Heart right ventricle (tissue), 16 donors: ENCODE results near the gene PCP2. TPM values are rescaled to one million over a fixed set of nuclear protein-coding genes. Genes with fewer than 3 reads are reported as not detected.
"Not testable (repeated sequence)": the region's sequence is repeated elsewhere in the genome, so short reads cannot be mapped to it uniquely, and the experiment has no call there.

Experiments used
- ATAC-seq, 8 donors: fragments of 200-7000 bp; cut with Tn5 transposase; one replicate each; pipeline ENCODE4 v1.9.1; 2020; ENCODE audit warnings: mild to moderate bottlenecking in 8 of 8, moderate library complexity in 8 of 8, moderate number of reproducible peaks in 1 of 8
- DNase-seq, 2 donors: peaks; one replicate each; pipeline ENCODE4 v3.0.0-alpha.2; 2020
- H3K27ac ChIP-seq, 10 donors: fragments of 200-600 bp; sonication (generic) in 2 of 10; one replicate each; pipeline versions ENCODE4 v1.5.0 to v1.8.0; 2020 to 2022; ENCODE audit warnings: mild to moderate bottlenecking in 3 of 10
- H3K27me3 ChIP-seq, 7 donors: fragments of 200-600 bp; one replicate each; pipeline ENCODE4 v1.8.0; 2021 to 2022; ENCODE audit warnings: mild to moderate bottlenecking in 2 of 7
- H3K36me3 ChIP-seq, 9 donors: fragments of 200-600 bp; sonication (generic) in 1 of 9; one replicate each; pipeline versions ENCODE4 v1.5.0 to v1.8.0; 2020 to 2022; ENCODE audit warnings: mild to moderate bottlenecking in 2 of 9
- H3K4me1 ChIP-seq, 9 donors: fragments of 200-600 bp; sonication (generic) in 1 of 9; one replicate each; pipeline versions ENCODE4 v1.5.0 to v1.8.0; 2020 to 2022; ENCODE audit warnings: mild to moderate bottlenecking in 4 of 9
- H3K4me3 ChIP-seq, 10 donors: fragments of 200-600 bp; sonication (generic) in 2 of 10; one replicate each; pipeline versions ENCODE4 v1.5.0 to v1.8.0; 2020 to 2022; ENCODE audit warnings: mild to moderate bottlenecking in 7 of 10, moderate library complexity in 2 of 10
- H3K9me3 ChIP-seq, 11 donors: fragments of 200-600 bp in 10 of 11; sonication (generic) in 2 of 11; one replicate each; pipeline versions ENCODE4 v1.5.0 to v1.8.0; 2013 to 2022; ENCODE audit warnings: mild to moderate bottlenecking in 2 of 11, control low read depth in 1 of 11, moderate library complexity in 1 of 11
- CTCF ChIP-seq, 9 donors: fragments of 200-600 bp; sonication (generic) in 2 of 9; IDR thresholded peaks; one replicate each; pipeline versions ENCODE4 v1.5.0 to v1.8.0; 2021 to 2022; ENCODE audit warnings: antibody characterized with exemption in 9 of 9, mild to moderate bottlenecking in 5 of 9, moderate library complexity in 1 of 9
- WGBS, 2 donors: extraction: QIAGEN DNeasy Blood & Tissue Kit; methylation state at CpG; one replicate each; pipeline ENCODE4 v1.1.7; 2013; ENCODE audit warnings: inconsistent platforms in 1 of 2; 5-methylcytosine and 5-hydroxymethylcytosine counted together
- intact Hi-C, 10 donors: fragments of 100-400 bp; cut with DNase I; formaldehyde crosslinking; loops; one replicate each; pipeline versions ENCODE4 v1.11.1 to v1.14.2; 2022
- polyA plus RNA-seq, 2 donors: library from polyadenylated mRNA; stranded (reverse); fragments of 200-250 nt; gene quantifications; one replicate each; pipeline ENCODE4 v1.2.3, GENCODE V29; 2013
- total RNA-seq, 10 donors: library from RNA; stranded (reverse); fragmentation: NEBNext Ultra II Directional in 3 of 10; extraction: Animal tissue kit (Norgen Biotek cat#: 25700) in 3 of 10; gene quantifications; one replicate each; pipeline versions ENCODE4 v1.2.1 to v1.2.4, GENCODE V29; 2021 to 2023
- donor health status: Arrhythmogenic right ventricular cardiomyopathy.
- donor health status: ischemic (EF 13 %, LVEDD 7.1; RV severe dilation, severe dysfunction).
- donor health status: healthy with polysubstance abuse.
- donor health status: DM: no; HTN: yes; CAD: no.
- donor health status: DM: no; HTN: no; CAD: no.
- donor health status: ischemic (EF 25% LVEDD 6.9; RV normal size, moderate dysfunction).
- donor health status: ischemic (EF 25% LVEDD 5.7; RV mildly dilated, moderate dysfunction).
- donor health status: healthy.
- donor health status: DM: yes; HTN: yes; CAD: no.
- donor health status: Ischemic cardiomyopathy.
- donor health status: ischemic (EF 35%, LVEDD 5.7; RV mildly dilated, moderate dysfunction).
- donor health status: nonischemic (EF 11% LVEDD 7.7; RV severe dilation, severe dysfunction).
- donor health status: DM: yes; HTN: yes; CAD: no.
- donor health status: PGD.
- donor health status: ischemic (EF 29% LVEDD 5.4; RV normal size, mild dysfunction).
- donor health status: nonischemic (EF 23%, LVEDD 6.1; RV moderate dilation, normal function).

The PCP2 gene
- total and polyA plus RNA-seq, 12 donors: 0.35 to 3.8 (median 1.6) TPM; not detected in 2

DNA sequence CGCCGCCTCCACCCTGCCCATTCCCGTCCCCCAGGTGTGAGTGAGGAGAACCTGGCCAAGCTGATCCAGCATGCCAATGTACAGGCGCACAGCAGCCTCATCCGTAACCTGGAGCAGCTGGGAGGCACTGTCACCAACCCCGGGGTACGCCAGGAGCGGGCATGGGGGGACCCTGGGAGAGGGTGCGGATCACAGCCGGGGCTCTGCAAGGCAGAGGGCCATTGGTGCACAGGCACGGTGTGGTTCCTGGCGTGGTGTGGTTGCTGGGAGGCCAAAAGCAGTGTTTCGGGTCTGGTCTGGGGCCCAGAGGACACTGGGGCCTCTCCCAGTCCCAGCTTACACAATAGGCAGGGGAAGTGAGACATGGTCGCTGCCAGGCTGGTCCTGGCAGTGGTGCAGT, 11.6 kb upstream of the PCP2 start:
- no peak for TF ChIP-seq CTCF (IDR thresholded peaks at IDR 0.05)
- Histone ChIP-seq H3K27ac (peak overlapping the region in 1 of 10 donors; percentile 66), H3K9me3 (no peaks in the 10 kb centered on the region), H3K27me3 (peaks cover 0 to 34% (median 11%) of the 10 kb centered on the region in 7 donors), H3K4me3 (no peak overlapping the region), H3K36me3 (peaks cover 0 to 30% (median 0%) of the 10 kb centered on the region in 9 donors), H3K4me1 (peaks cover 0 to 8% (median 0%) of the 10 kb centered on the region in 9 donors)
- peak in 1 of 8 donors; percentile 22 for ATAC-seq
- DNase-seq: no peak
- WGBS, 2 donors: 88 to 92% methylated on average over 14 of the region's 14 CpGs
- intact Hi-C loops: no loop called here

DNA sequence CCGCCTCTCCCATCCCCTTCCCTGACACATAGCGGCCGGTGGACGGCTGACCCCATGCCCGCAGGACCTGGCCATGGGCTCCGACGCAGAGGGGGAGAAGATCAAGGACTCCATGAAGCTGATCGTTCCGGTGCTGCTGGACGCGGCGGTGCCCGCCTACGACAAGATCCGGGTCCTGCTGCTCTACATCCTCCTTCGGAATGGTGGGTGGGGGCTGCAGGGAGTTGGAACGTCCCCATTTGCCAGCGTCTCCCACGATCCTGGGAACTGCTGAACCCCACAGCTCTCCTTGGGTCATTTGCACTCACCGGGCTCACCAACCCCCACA, 11.0 kb upstream of the PCP2 start:
- Histone ChIP-seq H3K27me3 (peaks cover 0 to 31% (median 11%) of the 10 kb centered on the region in 7 donors), H3K36me3 (peaks cover 0 to 33% (median 0%) of the 10 kb centered on the region in 9 donors), H3K4me3 (no peak overlapping the region), H3K9me3 (no peaks in the 10 kb centered on the region), H3K4me1 (peaks cover 0 to 8% (median 0%) of the 10 kb centered on the region in 9 donors), H3K27ac (no peak overlapping the region)
- ATAC-seq: no peak
- intact Hi-C loops: no loop called here
- no peak for TF ChIP-seq CTCF (IDR thresholded peaks at IDR 0.05)
- 90 to 96% methylated on average over 20 of the region's 20 CpGs for WGBS, 2 donors
- no peak for DNase-seq

- DNase-seq, ATAC-seq: not testable (repeated sequence)
- WGBS, 2 donors: 46 to 73% methylated on average over 10 of the region's 10 CpGs
Observed at GRCh38 chr19:7643629-7644549, 10.4 kb upstream of the PCP2 start.

GRCh38 chr19:7643031-7643415, 9.5 kb upstream of the PCP2 start:
- H3K4me3 ChIP-seq: no peak overlapping the region
- peaks cover 0 to 39% (median 20%) of the 10 kb centered on the region in 7 donors for H3K27me3 ChIP-seq
- intact Hi-C loops: no loop called here
- peaks cover 0 to 10% (median 0%) of the 10 kb centered on the region in 9 donors for H3K4me1 ChIP-seq
- H3K9me3 ChIP-seq: no peaks in the 10 kb centered on the region
- no peak for DNase-seq
- H3K36me3 ChIP-seq: peaks cover 0 to 33% (median 0%) of the 10 kb centered on the region in 9 donors
- no peak for ATAC-seq
- no peak overlapping the region for H3K27ac ChIP-seq
- no peak for TF ChIP-seq CTCF (IDR thresholded peaks at IDR 0.05)
- 88 to 95% methylated on average over 8 of the region's 8 CpGs for WGBS, 2 donors

More at GRCh38 chr19:7643629-7644549, 10.4 kb upstream of the PCP2 start:
- H3K27ac ChIP-seq, H3K4me1 ChIP-seq, H3K9me3 ChIP-seq, H3K4me3 ChIP-seq, intact Hi-C loops: not testable (repeated sequence)
- peaks cover 0 to 33% (median 0%) of the 10 kb centered on the region in 9 donors for H3K36me3 ChIP-seq
- H3K27me3 ChIP-seq: peaks cover 0 to 31% (median 11%) of the 10 kb centered on the region in 7 donors
